GM12878 (cell line): Measurements from ENCODE around the gene IMMP2L. TPM values are rescaled to one million over a fixed set of nuclear protein-coding genes. Genes with fewer than 3 reads are reported as not detected.

Source experiments
- ATAC-seq: fragments of 200-7000 bp; cut with Tn5 transposase; 3 replicates; pipeline ENCODE4 v1.9.1; 2020; ENCODE audit warnings: mild to moderate bottlenecking, moderate library complexity
- BruUV-seq: library from RNA; stranded (reverse); fragments of 400-500 nt; replicated peaks from 2 replicates; lab custom pipeline; 2021; lab: Mats Ljungman, UMichigan
- CTCF ChIA-PET: fragments of 300-600 bp; sonication (Branson Sonifier 250); formaldehyde crosslinking; extraction: SDS; loops from one replicate; lab custom pipeline; 2021; ENCODE audit warnings: inconsistent platforms; lab: Yijun Ruan, JAX
- POLR2A ChIA-PET: fragments of 350-600 bp; formaldehyde crosslinking; extraction: SDS; loops from one replicate; lab custom pipeline; 2021; ENCODE audit warnings: inconsistent platforms; lab: Charles Lee
- RAD21 ChIA-PET: fragments of 300-600 bp; sonication (Branson Sonifier 250); formaldehyde crosslinking; loops from one replicate; lab custom pipeline; 2023; ENCODE audit warnings: antibody characterized with exemption; ENCODE audit not compliant: unreplicated experiment; lab: Charles Lee
- SMC1A ChIA-PET: fragments of 300-600 bp; sonication (Branson Sonifier 250); formaldehyde crosslinking; loops from one replicate; lab custom pipeline; 2023; ENCODE audit not compliant: unreplicated experiment, uncharacterized antibody; lab: Charles Lee
- DNase-seq: peaks from one replicate; pipeline ENCODE4 v3.0.0-alpha.2; 2011; ENCODE audit warnings: low read depth, low spot score
- FAIRE-seq: peaks from 3 replicates; lab custom pipeline; 2011; peaks lifted over from hg19 to GRCh38; lab: Jason Lieb, UNC
- H2AFZ ChIP-seq: 2 replicates; pipeline ENCODE4 v1.6.0; 2011; ENCODE audit warnings: low read depth, low read length, control low read depth; ENCODE audit not compliant: control insufficient read depth
- H3K27ac ChIP-seq: 2 replicates; pipeline ENCODE4 v1.5.1; 2011; ENCODE audit warnings: control low read depth; ENCODE audit not compliant: control insufficient read depth, insufficient read depth
- H3K27me3 ChIP-seq, 2 experiments: replicated peaks in 1 of 2; 2 replicates each; pipeline versions ENCODE4 v1.6.0 to v1.6.1; 2011; ENCODE audit warnings: low read length in 1 of 2; ENCODE audit not compliant: control insufficient read depth in 2 of 2, insufficient read depth in 2 of 2
- H3K36me3 ChIP-seq, 2 experiments: 2 replicates each; pipeline ENCODE4 v1.5.1; 2011; ENCODE audit warnings: low read length in 1 of 2; ENCODE audit not compliant: control insufficient read depth in 2 of 2, insufficient read depth in 2 of 2
- H3K4me1 ChIP-seq: 2 replicates; pipeline ENCODE4 v1.6.1; 2011; ENCODE audit warnings: mild to moderate bottlenecking, low read length, moderate library complexity, mixed read lengths; ENCODE audit not compliant: control insufficient read depth, insufficient read depth
- H3K4me2 ChIP-seq: 2 replicates; pipeline ENCODE4 v1.6.0; 2011; ENCODE audit warnings: control low read depth; ENCODE audit not compliant: control insufficient read depth, insufficient read depth
- H3K4me3 ChIP-seq: fragments of 200-600 bp; sonication (generic); 2 replicates; pipeline ENCODE4 v1.5.1; 2016
- H3K79me2 ChIP-seq: 2 replicates; pipeline ENCODE4 v1.6.0; 2011; ENCODE audit warnings: low read length; ENCODE audit not compliant: control insufficient read depth, insufficient read depth
- H3K9ac ChIP-seq: 2 replicates; pipeline ENCODE4 v1.8.0; 2011; ENCODE audit warnings: low read length, control low read depth, mixed read lengths; ENCODE audit not compliant: control insufficient read depth, insufficient read depth
- H3K9me3 ChIP-seq: replicated peaks from 3 replicates; pipeline ENCODE4 v1.5.1; 2011; ENCODE audit warnings: mild to moderate bottlenecking, low read length; ENCODE audit not compliant: control insufficient read depth, insufficient read depth
- H4K20me1 ChIP-seq: 2 replicates; pipeline ENCODE4 v1.6.0; 2011; ENCODE audit not compliant: control insufficient read depth, insufficient read depth
- ATF2 ChIP-seq: IDR thresholded peaks from 2 replicates; pipeline ENCODE4 v1.6.1; 2012; ENCODE audit warnings: low read length, inconsistent platforms
- CEBPB ChIP-seq, 2 experiments: fragments of 150-350 bp in 1 of 2; IDR thresholded peaks; 2 replicates each; pipeline ENCODE4 v1.6.1; 2012 to 2014; ENCODE audit warnings: low read depth in 2 of 2, low read length in 2 of 2, borderline replicate concordance in 1 of 2, inconsistent platforms in 1 of 2
- CHD1 ChIP-seq: IDR thresholded peaks from 2 replicates; pipeline ENCODE4 v1.6.1; 2012; ENCODE audit warnings: low read depth, low read length, improper control_type of control experiment
- CHD4 ChIP-seq: fragments of 200-600 bp; sonication (generic); IDR thresholded peaks from 2 replicates; pipeline ENCODE4 v1.6.1; 2016; ENCODE audit warnings: mild to moderate bottlenecking
- DPF2 ChIP-seq: fragments of 450-650 bp; IDR thresholded peaks from 2 replicates; pipeline ENCODE4 v1.6.1; 2017; ENCODE audit warnings: mild to moderate bottlenecking
- FOS ChIP-seq: IDR thresholded peaks from 3 replicates; pipeline ENCODE4 v1.6.1; 2011; ENCODE audit warnings: borderline replicate concordance; ENCODE audit not compliant: insufficient read length; ENCODE audit errors: extremely low read depth
- FOXK2 ChIP-seq: fragments of 450-650 bp; IDR thresholded peaks from 2 replicates; pipeline ENCODE4 v1.6.1; 2017; ENCODE audit warnings: mild to moderate bottlenecking, moderate library complexity
- IKZF1 ChIP-seq: fragments of 450-650 bp; conservative IDR thresholded peaks from 2 replicates; pipeline ENCODE4 v1.6.1; 2017; ENCODE audit warnings: antibody characterized with exemption, mild to moderate bottlenecking
- IRF5 ChIP-seq: fragments of 450-650 bp; IDR thresholded peaks from 2 replicates; pipeline ENCODE4 v1.6.1; 2017; ENCODE audit warnings: borderline replicate concordance
- POU2F2 ChIP-seq: IDR thresholded peaks from 3 replicates; pipeline ENCODE4 v1.6.1; 2011; ENCODE audit warnings: low read depth, mild to moderate bottlenecking, low read length, borderline replicate concordance
- SMAD1 ChIP-seq: fragments of 450-650 bp; IDR thresholded peaks from 2 replicates; pipeline ENCODE4 v1.6.1; 2018; ENCODE audit warnings: mild to moderate bottlenecking, low read depth; ENCODE audit not compliant: partially characterized antibody
- SPI1 ChIP-seq: IDR thresholded peaks from 2 replicates; pipeline ENCODE4 v1.6.1; 2011; ENCODE audit warnings: low read depth, mild to moderate bottlenecking, low read length, moderate library complexity, borderline replicate concordance; ENCODE audit not compliant: insufficient read depth
- TCF12 ChIP-seq: IDR thresholded peaks from 2 replicates; pipeline ENCODE4 v1.6.1; 2011; ENCODE audit warnings: low read depth, mild to moderate bottlenecking, low read length
- ZNF217 ChIP-seq: fragments of 450-650 bp; IDR thresholded peaks from 2 replicates; pipeline ENCODE4 v1.6.1; 2017; ENCODE audit warnings: antibody characterized with exemption, mild to moderate bottlenecking
- ZNF384 ChIP-seq: IDR thresholded peaks from 2 replicates; pipeline ENCODE4 v1.6.1; 2012; ENCODE audit warnings: low read depth, mild to moderate bottlenecking, low read length, improper control_type of control experiment, borderline replicate concordance
- WGBS: methylation state at CpG from one replicate; pipeline ENCODE4 v1.1.6; 2016; ENCODE audit warnings: low lambda C conversion rate; ENCODE audit not compliant: insufficient replicate concordance, insufficient coverage; ENCODE audit errors: missing lambda C conversion rate; 5-methylcytosine and 5-hydroxymethylcytosine counted together
- in situ Hi-C: fragments of 300-500 bp; cut with MboI; formaldehyde crosslinking; loops from 9 replicates; pipeline ENCODE4 v1.14.3; 2018; ENCODE audit warnings: mixed read lengths
- intact Hi-C: fragments of 100-400 bp; cut with micrococcal nuclease; formaldehyde crosslinking; loops from one replicate; pipeline ENCODE4 v1.14.2; 2022; ENCODE audit not compliant: unreplicated experiment
- polyA plus RNA-seq, 11 experiments: library from polyadenylated mRNA; depleted of rRNA in 4 of 11; unstranded in 6 of 11; stranded (reverse) in 5 of 11; fragments of >200 nt; fragmentation: Nextera tagmentation in 4 of 11; fragmentation: Illumina TruSeq in 1 of 11; extraction: Ambion mirVana in 4 of 11; extraction: Trizol in 1 of 11; gene quantifications; 1 replicate in 1 of 11; 2 replicates in 10 of 11; pipeline versions ENCODE4 v1.2.1 to v1.2.3, GENCODE V29; 2011 to 2016; ENCODE audit warnings: inconsistent platforms in 2 of 11, missing spikeins in 2 of 11, low read depth in 1 of 11
- total RNA-seq, 4 experiments: library from RNA; depleted of rRNA in 3 of 4; stranded (reverse); fragments of >200 nt in 3 of 4; fragmentation: Illumina TruSeq in 1 of 4; extraction: Trizol in 1 of 4; gene quantifications; 2 replicates each; pipeline versions ENCODE4 v1.2.1 to v1.2.3, GENCODE V29; 2013 to 2021

The IMMP2L gene
- total and polyA plus RNA-seq, 10 of the 15 experiments (the other 5 are each of a cell fraction or from before 2014, with no cell fraction given) = 12.6 to 46.3 (median 19.6) TPM

GRCh38 chr7:111517549-111517951 lies 44.7 kb downstream of the IMMP2L start:
- H3K4me3 ChIP-seq = no peak overlapping the region
- 75% methylated on average over 4 of the region's 4 CpGs for WGBS
- H3K27ac ChIP-seq = no peak overlapping the region
- RAD21 ChIA-PET = no interaction called here
- H3K4me2 ChIP-seq = no peak overlapping the region
- no TSS peak for BruUV-seq
- POLR2A ChIA-PET = no interaction called here
- FAIRE-seq (no peak), DNase-seq (no peak), ATAC-seq (no peak)
- SMC1A ChIA-PET = interaction anchor here (1.7 kb wide), 1 partner anchor 9 kb away, joined by 4 read pairs; no protein-coding TSS in a partner anchor
- no peak overlapping the region for H2AFZ ChIP-seq
- H4K20me1 ChIP-seq = no peaks in the 10 kb centered on the region
- no peaks in the 10 kb centered on the region for H3K27me3 ChIP-seq
- H3K36me3 ChIP-seq = no peaks in the 10 kb centered on the region; a peak in 1 of 4 replicates
- H3K9me3 ChIP-seq = no peaks in the 10 kb centered on the region; the same call in 2 of the 3 replicates
- H3K79me2 ChIP-seq = no peaks in the 10 kb centered on the region
- in situ Hi-C loops = no loop called here
- CTCF ChIA-PET = interaction anchor here (1.0 kb wide), 1 partner anchor 10 kb away, joined by 5 read pairs; no protein-coding TSS in a partner anchor
- H3K4me1 ChIP-seq = no peaks in the 10 kb centered on the region
- intact Hi-C loops = no loop called here
- TF ChIP-seq IKZF1 = no peak
- TF ChIP-seq IRF5 = no peak
- no peak for TF ChIP-seq ATF2
- TF ChIP-seq, all 136 proteins: peak for 0
- H3K9ac ChIP-seq = no peak overlapping the region

GRCh38 chr7:111516612-111517011 lies 45.7 kb downstream of the IMMP2L start:
- intact Hi-C loops (no loop called here), in situ Hi-C loops (no loop called here)
- SMC1A ChIA-PET = no interaction called here
- WGBS = 88% methylated on average over 4 of the region's 4 CpGs
- Histone ChIP-seq H3K4me1 (no peaks in the 10 kb centered on the region), H3K27me3 (no peaks in the 10 kb centered on the region), H3K4me2 (no peak overlapping the region), H2AFZ (no peak overlapping the region), H3K79me2 (no peaks in the 10 kb centered on the region), H3K36me3 (no peaks in the 10 kb centered on the region; a peak in 1 of 4 replicates), H4K20me1 (no peaks in the 10 kb centered on the region), H3K4me3 (no peak overlapping the region), H3K9me3 (no peaks in the 10 kb centered on the region), H3K27ac (no peak overlapping the region), H3K9ac (no peak overlapping the region)
- RAD21 ChIA-PET = interaction anchor here (1.7 kb wide), 1 partner anchor 42 kb away, joined by 3 read pairs; no protein-coding TSS in a partner anchor
- DNase-seq = no peak
- CTCF ChIA-PET = interaction anchor here (1.0 to 1.2 kb wide), 2 partner anchors 9 to 12 kb away, joined by 3 to 5 read pairs; no protein-coding TSS in a partner anchor
- BruUV-seq = no TSS peak
- no peak for FAIRE-seq
- POLR2A ChIA-PET = no interaction called here
- ATAC-seq = no peak
- no peak for TF ChIP-seq DPF2
- no peak for TF ChIP-seq CHD1
- TF ChIP-seq ZNF384 = no peak
- TF ChIP-seq CHD4 = no peak
- TF ChIP-seq TCF12 = no peak
- no peak for TF ChIP-seq CEBPB (IDR thresholded peaks at IDR 0.05; ENCODE audit: borderline replicate concordance in 1 of 2, low read depth in 2 of 2, low read length in 2 of 2)
- TF ChIP-seq SMAD1 = no peak
- TF ChIP-seq SPI1 = no peak
- TF ChIP-seq POU2F2 = no peak
- no peak for TF ChIP-seq FOS
- no peak for TF ChIP-seq ZNF217
- TF ChIP-seq FOXK2 = no peak
